Ovary (tissue), 3 donors: ENCODE data around the gene AHRR.

Experiments used
- CTCF ChIP-seq, 3 donors: fragments of 450-650 bp in 2 of 3; fragments of 200-600 bp in 1 of 3; IDR thresholded peaks; one replicate each; pipeline versions ENCODE4 v1.5.1 to v1.8.0; 2016 to 2022; ENCODE audit warnings: antibody characterized with exemption in 3 of 3, mild to moderate bottlenecking in 1 of 3
- EP300 ChIP-seq: sonication (generic); formaldehyde crosslinking; IDR thresholded peaks from one replicate; pipeline ENCODE4 v1.6.1; 2017; ENCODE audit warnings: antibody characterized with exemption
- POLR2A ChIP-seq: fragments of 450-650 bp; IDR thresholded peaks from one replicate; pipeline ENCODE4 v1.6.1; 2017; ENCODE audit warnings: antibody characterized with exemption, mild to moderate bottlenecking, moderate library complexity
- donor health status: DM: no; HTN: no; CAD: no.

- TF ChIP-seq POLR2A = no peak
- no peak for TF ChIP-seq CTCF (IDR thresholded peaks at IDR 0.05)
- no peak for TF ChIP-seq EP300
These were observed 154.2 kb downstream of the AHRR start for GRCh38 chr5:475704-476101.
